Naive B cell (primary cell): Measurements from ENCODE around the gene BAG2. TPM values are rescaled to one million over a fixed set of nuclear protein-coding genes. Genes with fewer than 3 reads are reported as not detected.

ENCODE experiments used
- ATAC-seq, 2 donors: fragments of 150-1000 bp; cut with Tn5 transposase; 2 replicates each; pipeline ENCODE4 v1.10.0; 2021; ENCODE audit warnings: low read depth in 2 of 2, mild to moderate bottlenecking in 2 of 2, moderate library complexity in 2 of 2
- DNase-seq: peaks from one replicate; pipeline ENCODE4 v3.0.0; 2022
- H3K27ac Mint-ChIP-seq, 6 donors: one replicate each; pipeline ENCODE4 v1.8.0; 2020 to 2022; ENCODE audit warnings: mild to moderate bottlenecking in 6 of 6, mixed read lengths in 6 of 6, moderate library complexity in 5 of 6, inconsistent platforms in 2 of 6
- H3K27me3 Mint-ChIP-seq, 3 donors: one replicate each; pipeline ENCODE4 v1.8.0; 2021 to 2022; ENCODE audit warnings: mixed read lengths in 3 of 3, mild to moderate bottlenecking in 1 of 3
- H3K36me3 Mint-ChIP-seq, 2 donors: one replicate each; pipeline ENCODE4 v1.8.0; 2020 to 2022; ENCODE audit warnings: mixed read lengths in 2 of 2, inconsistent platforms in 1 of 2, mild to moderate bottlenecking in 1 of 2
- H3K4me1 Mint-ChIP-seq, 3 donors: one replicate each; pipeline ENCODE4 v1.8.0; 2020 to 2022; ENCODE audit warnings: mixed read lengths in 3 of 3, inconsistent platforms in 1 of 3, mild to moderate bottlenecking in 1 of 3, moderate library complexity in 1 of 3
- H3K4me3 Mint-ChIP-seq, 8 donors: one replicate each; pipeline ENCODE4 v1.8.0; 2020 to 2022; ENCODE audit warnings: mild to moderate bottlenecking in 8 of 8, mixed read lengths in 8 of 8, moderate library complexity in 8 of 8, inconsistent platforms in 2 of 8
- H3K9me3 Mint-ChIP-seq, 7 donors: one replicate each; pipeline ENCODE4 v1.8.0; 2020 to 2022; ENCODE audit warnings: mixed read lengths in 7 of 7, mild to moderate bottlenecking in 5 of 7, inconsistent platforms in 2 of 7, moderate library complexity in 1 of 7
- polyA plus RNA-seq, 6 donors: library from polyadenylated mRNA; unstranded; fragments of 300-500 nt; fragmentation: Illumina TruSeq; gene quantifications; one replicate each; pipeline ENCODE4 v1.2.3, GENCODE V29; 2021; ENCODE audit warnings: low read depth in 6 of 6

The BAG2 gene
- polyA plus RNA-seq, 6 donors from 2014 or later, result 1.9 to 4.4 (median 2.4) TPM

DNA sequence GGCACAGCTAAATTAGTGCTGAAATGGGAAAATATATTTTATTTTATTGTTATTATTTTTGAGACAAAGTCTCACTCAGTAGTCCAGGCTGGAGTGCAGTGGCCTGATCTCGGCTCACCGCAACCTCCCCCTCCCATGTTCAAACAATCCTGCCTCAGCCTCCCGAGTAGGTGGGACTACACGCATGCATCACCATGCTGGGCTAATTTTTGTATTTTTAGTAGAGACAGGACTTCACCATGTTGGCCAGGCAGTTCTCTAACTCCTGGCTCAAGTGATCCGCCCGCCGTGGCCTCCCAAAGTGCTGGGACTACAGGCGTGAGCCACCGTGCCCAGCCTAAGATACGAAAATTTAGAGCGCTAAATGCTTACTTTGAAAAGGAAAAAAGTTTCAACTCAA, 45.1 kb downstream of the BAG2 start:
- H3K4me1 Mint-ChIP-seq, result peaks cover 5 to 12% (median 12%) of the 10 kb centered on the region in 3 donors
- DNase-seq, result no peak
- peaks cover 0 to 9% (median 7%) of the 10 kb centered on the region in 3 donors for H3K27me3 Mint-ChIP-seq
- H3K4me3 Mint-ChIP-seq, result peak overlapping the region in 1 of 8 donors; percentile 75
- H3K27ac Mint-ChIP-seq, result no peak overlapping the region
- peaks cover 0 to 15% (median 4%) of the 10 kb centered on the region in 7 donors for H3K9me3 Mint-ChIP-seq
- ATAC-seq, result no peak
- H3K36me3 Mint-ChIP-seq, result peaks cover 7 to 16% of the 10 kb centered on the region in 2 donors

GRCh38 chr6:57220083-57220703, 48.1 kb downstream of the BAG2 start:
- peaks cover 6 to 12% (median 9%) of the 10 kb centered on the region in 3 donors for H3K4me1 Mint-ChIP-seq
- DNase-seq (no peak), ATAC-seq (no peak)
- peaks cover 0 to 14% (median 14%) of the 10 kb centered on the region in 3 donors for H3K27me3 Mint-ChIP-seq
- H3K27ac Mint-ChIP-seq, result no peak overlapping the region
- H3K9me3 Mint-ChIP-seq, result peaks cover 0 to 7% (median 2%) of the 10 kb centered on the region in 7 donors
- H3K4me3 Mint-ChIP-seq, result peak overlapping the region in 6 of 8 donors; percentile 23 to 81 (median 56)
- peaks cover under 1 to 8% of the 10 kb centered on the region in 2 donors for H3K36me3 Mint-ChIP-seq

DNA sequence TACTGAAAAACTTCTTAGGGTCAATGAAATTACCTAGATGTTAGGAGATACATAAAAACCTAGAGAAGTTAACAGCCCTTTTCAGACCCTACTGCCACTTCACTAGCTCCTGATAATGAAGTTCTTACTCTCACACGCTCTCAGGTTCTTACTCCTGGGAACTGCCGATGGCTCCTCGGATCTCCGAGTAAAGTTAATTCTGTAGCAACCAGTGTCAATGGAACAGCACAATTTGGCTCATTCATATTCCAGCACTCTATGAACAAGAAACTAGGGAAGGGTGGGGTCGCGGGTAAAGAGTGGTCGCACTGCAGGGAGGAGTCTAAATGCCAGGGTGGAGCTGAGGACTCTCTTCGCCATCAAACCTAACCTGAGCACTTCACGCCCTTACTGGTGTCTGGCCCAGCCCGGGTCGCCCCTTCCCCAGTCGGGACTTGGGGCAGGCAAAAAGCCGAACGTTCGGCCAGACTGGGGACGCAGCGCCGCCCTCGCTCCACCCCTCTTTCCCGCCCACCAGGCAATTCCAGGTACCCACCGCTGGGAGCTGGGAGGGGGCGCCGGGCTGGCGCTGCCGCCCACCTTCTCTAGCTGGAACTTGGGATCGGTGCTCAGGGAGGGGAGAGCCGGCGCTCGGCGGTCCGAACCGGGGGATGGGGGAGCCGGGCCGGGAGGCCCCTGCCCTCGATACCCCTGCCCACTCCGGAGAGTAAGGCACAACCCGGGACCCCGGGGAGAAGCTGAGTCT, 49.2 kb downstream of the BAG2 start:
- ATAC-seq, result peak; percentile 55 to 59
- Mint-ChIP-seq H3K27ac (peak overlapping the region in 3 of 6 donors; percentile 41 to 83 (median 57)), H3K9me3 (no peaks in the 10 kb centered on the region), H3K36me3 (peaks cover 0 to 7% of the 10 kb centered on the region in 2 donors), H3K4me3 (peak overlapping the region; percentile 89 to 100 (median 95)), H3K27me3 (peaks cover 0 to 18% (median 18%) of the 10 kb centered on the region in 3 donors), H3K4me1 (peaks cover 6 to 12% (median 9%) of the 10 kb centered on the region in 3 donors)
- DNase-seq, result peak; percentile 51

DNA sequence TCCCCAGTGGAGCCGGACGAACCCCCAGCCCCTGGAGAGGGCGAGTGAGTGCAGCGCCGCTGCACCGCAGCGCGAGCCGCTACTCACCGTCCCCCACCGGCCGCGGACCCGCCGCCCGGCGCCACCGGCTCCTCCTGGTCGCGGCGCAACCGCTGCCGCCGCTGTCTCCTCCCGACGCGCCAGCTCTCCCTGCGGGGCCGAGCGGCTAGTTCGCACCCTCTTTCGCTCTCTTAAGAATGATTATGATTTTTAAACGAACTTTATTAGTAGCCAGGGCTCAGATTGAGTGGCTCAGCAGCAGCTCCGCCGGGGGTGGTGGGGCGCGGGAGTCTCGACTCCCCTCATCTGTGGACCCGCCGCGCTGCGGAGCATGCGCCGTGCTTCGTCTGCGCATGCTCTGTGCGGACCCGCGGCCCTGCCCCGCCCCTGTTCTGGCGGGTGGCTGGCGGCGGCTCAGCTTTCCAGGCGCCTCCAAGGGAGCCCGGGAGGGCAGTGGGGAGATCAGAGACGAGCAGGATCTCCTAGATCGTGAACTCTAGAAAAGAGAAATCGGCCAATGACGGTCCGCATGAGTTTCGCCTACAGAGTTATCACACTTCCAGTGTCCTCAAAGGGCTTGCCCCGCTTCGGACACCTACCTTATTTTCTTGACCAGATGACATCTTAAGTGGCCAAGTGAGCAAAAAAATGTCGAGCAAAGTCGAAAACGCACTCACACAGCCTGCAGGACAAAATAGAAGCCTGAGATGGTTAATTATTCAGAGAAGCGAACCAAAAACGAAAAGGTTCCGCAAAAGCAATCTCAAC, 50.0 kb downstream of the BAG2 start, which contains the start of gene RAB23:
RAB23 (minus strand) TSS at position 372 of the 807 bp plus-strand sequence. CDS start 11,927 bp downstream, outside the sequence.
- H3K4me3 Mint-ChIP-seq, result peak within 1 kb of the TSS; percentile 96 to 100 (median 98)
- peaks cover 6 to 9% (median 9%) of the 10 kb centered on the region in 3 donors for H3K4me1 Mint-ChIP-seq
- H3K36me3 Mint-ChIP-seq, result peaks cover 0 to 7% of the 10 kb centered on the region in 2 donors
- no peaks in the 10 kb centered on the region for H3K9me3 Mint-ChIP-seq
- H3K27ac Mint-ChIP-seq, result peak within 1 kb of the TSS; percentile 70 to 97 (median 88)
- peaks cover 0 to 21% (median 20%) of the 10 kb centered on the region in 3 donors for H3K27me3 Mint-ChIP-seq
- peak; percentile 87 to 88 for ATAC-seq
- peak; percentile 85 for DNase-seq

DNA sequence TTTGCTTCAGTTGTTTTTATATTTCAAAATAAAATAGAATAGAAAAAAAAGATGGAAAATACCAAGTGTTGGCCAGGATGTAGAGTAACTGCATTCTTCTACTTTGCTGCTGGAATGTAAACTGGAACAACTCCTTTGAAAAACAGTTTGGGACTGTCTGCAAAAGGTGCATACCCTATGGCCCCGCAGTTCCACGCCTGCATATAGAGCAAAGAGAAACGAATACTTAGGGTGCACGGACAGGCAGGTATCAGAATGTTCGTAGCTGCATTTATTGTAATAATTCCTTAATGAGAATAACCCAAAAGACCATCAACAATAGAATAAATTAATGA, 50.6 kb downstream of the BAG2 start:
- H3K4me1 Mint-ChIP-seq, result peaks cover 6 to 9% (median 9%) of the 10 kb centered on the region in 3 donors
- peak overlapping the region in 2 of 6 donors; percentile 70 to 75 for H3K27ac Mint-ChIP-seq
- peak overlapping the region; percentile 96 to 100 (median 98) for H3K4me3 Mint-ChIP-seq
- DNase-seq (no peak), ATAC-seq (no peak)
- peaks cover 0 to 21% (median 20%) of the 10 kb centered on the region in 3 donors for H3K27me3 Mint-ChIP-seq
- H3K9me3 Mint-ChIP-seq, result no peaks in the 10 kb centered on the region
- H3K36me3 Mint-ChIP-seq, result peaks cover 0 to 7% of the 10 kb centered on the region in 2 donors

DNA sequence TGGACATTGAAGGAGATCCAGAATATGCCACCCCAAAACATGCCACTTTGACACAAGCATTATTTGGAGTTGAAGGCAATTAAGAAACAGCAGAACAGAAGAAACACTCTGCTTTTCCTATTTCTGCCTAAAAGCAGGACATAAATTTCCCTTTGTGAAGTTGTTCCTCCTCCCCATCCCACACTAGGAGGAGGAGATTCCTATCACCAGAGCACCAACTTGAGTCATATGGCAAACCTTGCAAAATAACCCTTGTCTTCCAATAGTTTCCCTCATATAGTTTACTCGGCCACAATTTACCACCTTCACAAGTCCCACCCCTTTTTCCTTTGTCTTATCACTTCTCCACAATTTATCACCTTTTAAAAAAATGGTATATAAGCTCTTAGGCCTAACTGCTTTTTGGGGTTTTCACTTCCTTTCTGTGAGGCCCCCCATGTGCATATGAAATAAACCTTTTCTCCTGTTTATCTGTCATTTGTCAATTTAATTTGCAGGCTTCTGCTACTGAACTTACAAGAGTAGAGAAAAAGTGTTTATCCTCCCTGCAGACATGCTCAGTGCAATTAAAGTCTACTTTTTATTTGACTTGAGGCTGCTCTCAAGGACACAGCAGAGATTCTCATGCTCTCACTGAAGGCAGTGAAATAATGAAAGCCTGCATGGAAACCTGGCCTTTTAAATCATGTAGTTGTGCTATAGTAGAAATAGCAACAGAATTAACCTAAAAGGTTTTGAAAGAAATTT, 52.8 kb downstream of the BAG2 start:
- Mint-ChIP-seq H3K27me3 (peaks cover 3 to 22% (median 22%) of the 10 kb centered on the region in 3 donors), H3K4me1 (peaks cover 6 to 9% (median 9%) of the 10 kb centered on the region in 3 donors), H3K36me3 (peaks cover 0 to 7% of the 10 kb centered on the region in 2 donors), H3K4me3 (peak overlapping the region in 1 of 8 donors; percentile 98), H3K27ac (no peak overlapping the region), H3K9me3 (no peaks in the 10 kb centered on the region)
- no peak for DNase-seq
- no peak for ATAC-seq

DNA sequence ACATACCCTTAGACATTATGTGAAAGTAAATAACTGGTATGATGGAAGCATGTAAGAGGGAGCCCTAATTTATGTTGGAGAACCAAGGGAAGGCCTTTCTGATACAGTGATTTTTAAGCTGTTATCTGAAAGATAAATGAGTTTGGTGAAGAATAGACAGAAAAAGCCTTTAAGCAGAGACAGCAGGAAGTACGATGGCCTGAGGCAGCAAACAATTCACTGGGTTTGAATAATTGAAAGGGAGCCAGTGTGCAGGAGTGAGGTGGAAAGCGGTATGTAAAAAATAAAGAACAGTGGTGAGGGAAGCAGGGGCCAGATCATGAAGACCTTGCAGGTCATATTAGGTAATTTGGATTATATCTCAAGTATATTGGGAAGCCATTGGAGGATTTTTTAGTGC, 54.1 kb downstream of the BAG2 start:
- DNase-seq (no peak), ATAC-seq (no peak)
- Mint-ChIP-seq H3K27ac (peak overlapping the region in 1 of 6 donors; percentile 39), H3K4me3 (no peak overlapping the region), H3K9me3 (no peaks in the 10 kb centered on the region), H3K36me3 (peaks cover 0 to 7% of the 10 kb centered on the region in 2 donors), H3K4me1 (peaks cover 3 to 8% (median 4%) of the 10 kb centered on the region in 3 donors), H3K27me3 (peaks cover 9 to 27% (median 23%) of the 10 kb centered on the region in 3 donors)

Other genes starting within 250 kb of the BAG2 start
- not detected for gene BEND6, start 217.2 kb upstream of the BAG2 start, polyA plus RNA-seq
- gene KIAA1586, start 125.6 kb upstream of the BAG2 start, polyA plus RNA-seq, result 1 to 10 TPM; 5.7 to 8.2 (median 6.2) TPM
- 10 to 100 TPM; 32.2 to 40.4 (median 38.2) TPM for gene ZNF451, start 82.1 kb upstream of the BAG2 start, polyA plus RNA-seq
- gene RAB23, start 50.0 kb downstream of the BAG2 start, polyA plus RNA-seq, result under 1 TPM in 5 of 6 donors, not detected in 1; 0.26 to 0.79 (median 0.44) TPM
- 10 to 100 TPM in 1 of 6 donors, 1 to 10 TPM in 5; 3.8 to 11.4 (median 8.8) TPM for gene PRIM2, start 145.3 kb downstream of the BAG2 start, polyA plus RNA-seq